ENCODE data around the gene GRID1.

GRCh38 chr10:86291616-86292340 lies 74.8 kb downstream of the GRID1 start:
- TF ChIP-seq TAF1 (IDR thresholded peaks at IDR 0.05; ENCODE audit: low read depth, low read length) (no peak), SPI1 (IDR thresholded peaks at IDR 0.05; ENCODE audit: low read depth, low read length) (no peak), POLR2AphosphoS5 (IDR thresholded peaks at IDR 0.05; ENCODE audit: low read depth, low read length) (no peak)

Measured in GM12891 (cell line).